Neural cell (in vitro differentiated cells): ENCODE measurements around the gene IGBP1. TPM values are rescaled to one million over a fixed set of nuclear protein-coding genes. Genes with fewer than 3 reads are reported as not detected.

ENCODE experiments used
- H2AFZ ChIP-seq: fragments of 200-600, 300-800 bp; sonication (generic), shearing (Covaris generic); 2 replicates; pipeline ENCODE4 v1.6.0; 2014; ENCODE audit warnings: low read depth, mild to moderate bottlenecking, antibody characterized with exemption, low read length, moderate library complexity
- H3F3A ChIP-seq: fragments of 200-600 bp; shearing (Covaris generic); 2 replicates; pipeline ENCODE4 v1.6.1; 2016; ENCODE audit warnings: mild to moderate bottlenecking, moderate library complexity, mixed read lengths, antibody characterized with exemption, low read length; ENCODE audit not compliant: insufficient read depth, poor library complexity, severe bottlenecking
- H3K27ac ChIP-seq: fragments of 200-600, 300-800 bp; sonication (generic), shearing (Covaris generic); 2 replicates; pipeline ENCODE4 v1.5.1; 2014; ENCODE audit warnings: mild to moderate bottlenecking, low read length, moderate library complexity
- H3K27me3 ChIP-seq: fragments of 300-800, 200-600 bp; sonication (generic), shearing (Covaris generic); 2 replicates; pipeline ENCODE4 v1.6.0; 2014; ENCODE audit warnings: mild to moderate bottlenecking, low read depth, low read length, moderate library complexity; ENCODE audit not compliant: insufficient read depth
- H3K36me3 ChIP-seq: fragments of 300-800, 200-600 bp; sonication (generic), shearing (Covaris generic); 2 replicates; pipeline ENCODE4 v1.5.1; 2014; ENCODE audit warnings: mild to moderate bottlenecking, antibody characterized with exemption, low read length, moderate library complexity; ENCODE audit not compliant: insufficient read depth
- H3K4me2 ChIP-seq: fragments of 300-800, 200-600 bp; sonication (generic), shearing (Covaris generic); 2 replicates; pipeline ENCODE4 v1.6.0; 2014; ENCODE audit warnings: mild to moderate bottlenecking, low read length
- H3K4me3 ChIP-seq: fragments of 300-800, 200-600 bp; sonication (generic), shearing (Covaris generic); 2 replicates; pipeline ENCODE4 v1.5.1; 2014; ENCODE audit warnings: mild to moderate bottlenecking, low read length, moderate library complexity
- H3K79me2 ChIP-seq: fragments of 200-600 bp; shearing (Covaris generic); replicated peaks from 2 replicates; pipeline ENCODE4 v1.6.0; 2014; ENCODE audit warnings: mild to moderate bottlenecking, low read length, moderate library complexity; ENCODE audit not compliant: insufficient read depth
- H3K9ac ChIP-seq: fragments of 300-800, 200-600 bp; sonication (generic), shearing (Covaris generic); 2 replicates; pipeline ENCODE4 v1.6.1; 2016; ENCODE audit warnings: mild to moderate bottlenecking, low read length, mixed read lengths
- H3K9me2 ChIP-seq: fragments of 200-600 bp; shearing (Covaris generic); 2 replicates; pipeline ENCODE4 v1.6.1; 2016; ENCODE audit warnings: mild to moderate bottlenecking, low read length, mixed read lengths; ENCODE audit not compliant: insufficient read depth
- H3K9me3 ChIP-seq: fragments of 200-600, 300-800 bp; sonication (generic), shearing (Covaris generic); 2 replicates; pipeline ENCODE4 v1.6.1; 2016; ENCODE audit warnings: mild to moderate bottlenecking, mixed run types, low read length, moderate library complexity, mixed read lengths
- H4K20me1 ChIP-seq: fragments of 200-600 bp; shearing (Covaris generic); 2 replicates; pipeline ENCODE4 v1.6.1; 2016; ENCODE audit warnings: mild to moderate bottlenecking, mixed run types; ENCODE audit not compliant: insufficient read depth
- CTCF ChIP-seq: fragments of 450-650 bp; IDR thresholded peaks from 2 replicates; pipeline ENCODE4 v1.5.1; 2014; ENCODE audit warnings: antibody characterized with exemption, mild to moderate bottlenecking, moderate library complexity; ENCODE audit not compliant: poor library complexity, severe bottlenecking
- EP300 ChIP-seq: fragments of 450-650 bp; conservative IDR thresholded peaks from 2 replicates; pipeline ENCODE4 v1.6.1; 2014; ENCODE audit warnings: antibody characterized with exemption, mild to moderate bottlenecking, moderate library complexity; ENCODE audit not compliant: poor library complexity, severe bottlenecking
- EZH2 ChIP-seq: fragments of 200-600, 300-800 bp; shearing (Covaris generic), sonication (generic); IDR thresholded peaks from 2 replicates; pipeline ENCODE4 v1.6.1; 2014; ENCODE audit warnings: antibody characterized with exemption, low read length, borderline replicate concordance, mild to moderate bottlenecking; ENCODE audit not compliant: insufficient read depth, poor library complexity, severe bottlenecking
- MXI1 ChIP-seq: fragments of 450-650 bp; conservative IDR thresholded peaks from 2 replicates; pipeline ENCODE4 v1.6.1; 2014; ENCODE audit warnings: antibody characterized with exemption, mild to moderate bottlenecking; ENCODE audit not compliant: poor library complexity, severe bottlenecking
- POLR2AphosphoS5 ChIP-seq: IDR thresholded peaks from 2 replicates; pipeline ENCODE4 v1.6.1; 2012
- RAD21 ChIP-seq: fragments of 450-650 bp; conservative IDR thresholded peaks from 2 replicates; pipeline ENCODE4 v1.6.1; 2014; ENCODE audit warnings: antibody characterized with exemption, mild to moderate bottlenecking, moderate library complexity
- REST ChIP-seq: IDR thresholded peaks from 2 replicates; pipeline ENCODE4 v1.6.1; 2012; ENCODE audit warnings: borderline replicate concordance
- SMC3 ChIP-seq: fragments of 450-650 bp; conservative IDR thresholded peaks from 2 replicates; pipeline ENCODE4 v1.6.1; 2014; ENCODE audit warnings: antibody characterized with exemption, mild to moderate bottlenecking, moderate library complexity; ENCODE audit not compliant: poor library complexity
- TAF1 ChIP-seq: IDR thresholded peaks from 2 replicates; pipeline ENCODE4 v1.6.1; 2012; ENCODE audit warnings: low read depth
- polyA minus RNA-seq: library from RNA; depleted of rRNA, polyadenylated mRNA; stranded (reverse); fragments of >200 nt; gene quantifications from 2 replicates; pipeline ENCODE4 v1.2.3, GENCODE V29; 2014
- polyA plus RNA-seq: library from polyadenylated mRNA; depleted of rRNA; stranded (reverse); fragments of >200 nt; gene quantifications from 2 replicates; pipeline ENCODE4 v1.2.3, GENCODE V29; 2014

Gene IGBP1
- polyA plus RNA-seq (80.8 and 94.1 TPM in 2 replicates), polyA minus RNA-seq (89.4 and 99.0 TPM in 2 replicates)

GRCh38 chrX:70133303-70134115 is at the start of gene IGBP1:
Gene IGBP1 (plus strand): TSS chrX:70133447. CDS start chrX:70133948, 501 bp downstream.
- H3F3A ChIP-seq, result no peaks in the 10 kb centered on the region
- H3K9ac ChIP-seq, result peak within 1 kb of the TSS; percentile 73
- H2AFZ ChIP-seq, result peak within 1 kb of the TSS; percentile 73
- H3K27me3 ChIP-seq, result no peaks in the 10 kb centered on the region
- H3K4me3 ChIP-seq, result peak within 1 kb of the TSS; percentile 81
- no peaks in the 10 kb centered on the region for H4K20me1 ChIP-seq
- TF ChIP-seq EZH2 (no peak), RAD21 (peak; percentile 60), TAF1 (peak; percentile 63), CTCF (peak; percentile 85), POLR2AphosphoS5 (peak; percentile 82), MXI1 (peak; percentile 79), REST (peak; percentile 48), SMC3 (peak; percentile 72), EP300 (no peak)
- H3K9me3 ChIP-seq, result no peaks in the 10 kb centered on the region
- H3K4me2 ChIP-seq, result peak within 1 kb of the TSS; percentile 68
- no peaks in the 10 kb centered on the region for H3K9me2 ChIP-seq
- H3K36me3 ChIP-seq, result no peaks in the 10 kb centered on the region
- peaks cover 16% of the 10 kb centered on the region for H3K79me2 ChIP-seq
- peak within 1 kb of the TSS; percentile 82 for H3K27ac ChIP-seq

- no peak overlapping the region for H2AFZ ChIP-seq
Measured at GRCh38 chrX:70084592-70085240, 48.5 kb upstream of the IGBP1 start.

More at GRCh38 chrX:70084592-70085240, 48.5 kb upstream of the IGBP1 start:
- Histone ChIP-seq H3K9me3 (no peaks in the 10 kb centered on the region), H3K27ac (no peak overlapping the region), H3K4me2 (no peak overlapping the region), H3K27me3 (no peaks in the 10 kb centered on the region), H3K4me3 (no peak overlapping the region), H3K9ac (no peak overlapping the region), H3K9me2 (no peaks in the 10 kb centered on the region), H4K20me1 (no peaks in the 10 kb centered on the region), H3K36me3 (no peaks in the 10 kb centered on the region), H3F3A (no peaks in the 10 kb centered on the region), H3K79me2 (no peaks in the 10 kb centered on the region)
- TF ChIP-seq SMC3 (no peak), POLR2AphosphoS5 (no peak), EZH2 (no peak), TAF1 (no peak), RAD21 (no peak), REST (no peak), MXI1 (no peak), CTCF (no peak), EP300 (no peak)
